SK-N-MC (cell line): ENCODE data around the gene UPF1.

Source experiments
- DNase-seq: peaks from one replicate; pipeline ENCODE4 v3.0.0-alpha.2; 2011; ENCODE audit warnings: low read depth, low spot score
- H3K27ac ChIP-seq: fragments of 200-600 bp; sonication (generic); 2 replicates; pipeline ENCODE4 v1.5.1; 2016; ENCODE audit warnings: mixed run types
- H3K36me3 ChIP-seq: fragments of 200-600 bp; sonication (generic); 2 replicates; pipeline ENCODE4 v1.6.1; 2017; ENCODE audit warnings: antibody characterized with exemption, low read length, mixed read lengths; ENCODE audit not compliant: insufficient read depth
- H3K4me3 ChIP-seq: fragments of 200-600 bp; sonication (generic); 2 replicates; pipeline ENCODE4 v1.5.1; 2016
- H3K9ac ChIP-seq: fragments of 200-600 bp; sonication (generic); 2 replicates; pipeline ENCODE4 v1.8.0; 2017; ENCODE audit warnings: mixed run types, mixed read lengths; ENCODE audit not compliant: insufficient read length
- H3K9me3 ChIP-seq: fragments of 200-600 bp; sonication (generic); 2 replicates; pipeline ENCODE4 v1.6.1; 2017; ENCODE audit warnings: low read depth, mild to moderate bottlenecking, antibody characterized with exemption, low read length, moderate library complexity, mixed read lengths
- EZH2 ChIP-seq: fragments of 200-600 bp; sonication (generic); IDR thresholded peaks from one replicate; pipeline ENCODE4 v1.6.1; 2017; ENCODE audit warnings: antibody characterized with exemption
- FOXP2 ChIP-seq: optimal IDR thresholded peaks from 2 replicates; pipeline ENCODE3; 2011; ENCODE audit warnings: mild to moderate bottlenecking, moderate library complexity; ENCODE audit not compliant: insufficient read depth; ENCODE audit errors: extremely low read length, control extremely low read depth
- POLR2AphosphoS5 ChIP-seq: IDR thresholded peaks from 2 replicates; pipeline ENCODE4 v1.6.1; 2012; ENCODE audit warnings: mild to moderate bottlenecking, low read depth, low read length, borderline replicate concordance

Gene UPF1

GRCh38 chr19:18841400-18841799 is 9.6 kb downstream of the UPF1 start:
- no peak overlapping the region for H3K4me3 ChIP-seq
- peaks cover 15% of the 10 kb centered on the region for H3K36me3 ChIP-seq
- no peak for TF ChIP-seq FOXP2
- no peak for TF ChIP-seq EZH2
- TF ChIP-seq POLR2AphosphoS5: no peak
- H3K27ac ChIP-seq: no peak overlapping the region
- DNase-seq: no peak
- no peak overlapping the region for H3K9ac ChIP-seq
- H3K9me3 ChIP-seq: no peaks in the 10 kb centered on the region

GRCh38 chr19:18842166-18842565 is 10.4 kb downstream of the UPF1 start:
- H3K9ac ChIP-seq: no peak overlapping the region
- TF ChIP-seq FOXP2: no peak
- TF ChIP-seq EZH2: no peak
- TF ChIP-seq POLR2AphosphoS5: no peak
- no peak overlapping the region for H3K4me3 ChIP-seq
- peaks cover 14% of the 10 kb centered on the region for H3K36me3 ChIP-seq
- no peaks in the 10 kb centered on the region for H3K9me3 ChIP-seq
- H3K27ac ChIP-seq: no peak overlapping the region
- DNase-seq: no peak

GRCh38 chr19:18843960-18844359 is 12.2 kb downstream of the UPF1 start:
- Histone ChIP-seq H3K36me3 (no peaks in the 10 kb centered on the region), H3K27ac (no peak overlapping the region), H3K9ac (no peak overlapping the region), H3K9me3 (no peaks in the 10 kb centered on the region), H3K4me3 (no peak overlapping the region)
- DNase-seq: no peak
- TF ChIP-seq FOXP2: no peak
- TF ChIP-seq EZH2: no peak
- TF ChIP-seq POLR2AphosphoS5: no peak

- Histone ChIP-seq H3K4me3 (no peak overlapping the region), H3K36me3 (peaks cover 2% of the 10 kb centered on the region), H3K9ac (no peak overlapping the region), H3K27ac (no peak overlapping the region), H3K9me3 (no peaks in the 10 kb centered on the region)
- no peak for DNase-seq
- no peak for TF ChIP-seq POLR2AphosphoS5
- no peak for TF ChIP-seq FOXP2
- no peak for TF ChIP-seq EZH2
Observed at GRCh38 chr19:18844806-18845329, 13.1 kb downstream of the UPF1 start.

GRCh38 chr19:18845961-18846360 is 14.2 kb downstream of the UPF1 start:
- DNase-seq: no peak
- Histone ChIP-seq H3K4me3 (peak overlapping the region; percentile 74; the same call in 1 of the 2 replicates), H3K36me3 (peaks cover 13% of the 10 kb centered on the region), H3K27ac (peak overlapping the region; percentile 99), H3K9me3 (no peaks in the 10 kb centered on the region), H3K9ac (no peak overlapping the region)
- TF ChIP-seq POLR2AphosphoS5 (no peak), FOXP2 (no peak), EZH2 (no peak)

- no peak for DNase-seq
- Histone ChIP-seq H3K36me3 (peaks cover 23% of the 10 kb centered on the region), H3K9me3 (no peaks in the 10 kb centered on the region), H3K9ac (peak overlapping the region; percentile 49), H3K27ac (peak overlapping the region; percentile 99), H3K4me3 (peak overlapping the region; percentile 74)
- no peak for TF ChIP-seq POLR2AphosphoS5
- TF ChIP-seq FOXP2: no peak
- TF ChIP-seq EZH2: no peak
Observed at GRCh38 chr19:18846862-18847548, 15.2 kb downstream of the UPF1 start.

- TF ChIP-seq FOXP2: peak; percentile 84
- TF ChIP-seq POLR2AphosphoS5: no peak; the same call in 1 of the 2 replicates
- no peaks in the 10 kb centered on the region for H3K9me3 ChIP-seq
- DNase-seq: peak; percentile 89
- H3K9ac ChIP-seq: peak overlapping the region; percentile 49
- peak overlapping the region; percentile 99 for H3K27ac ChIP-seq
- peak overlapping the region; percentile 74 for H3K4me3 ChIP-seq
- H3K36me3 ChIP-seq: peaks cover 28% of the 10 kb centered on the region
Observed at GRCh38 chr19:18847549-18848463, 16.0 kb downstream of the UPF1 start.

GRCh38 chr19:18848878-18849661 is 17.3 kb downstream of the UPF1 start:
- Histone ChIP-seq H3K27ac (peak overlapping the region; percentile 99), H3K9me3 (no peaks in the 10 kb centered on the region), H3K4me3 (peak overlapping the region; percentile 74), H3K9ac (peak overlapping the region; percentile 37), H3K36me3 (peaks cover 39% of the 10 kb centered on the region)
- TF ChIP-seq POLR2AphosphoS5 (no peak), FOXP2 (no peak), EZH2 (no peak)
- DNase-seq: no peak
